Stimulated activated CD8-positive, alpha-beta memory T cell treated with anti-CD3 and anti-CD28 coated beads, Interleukin-7, amount 100 ng/mL, for 24 hours (primary cell): ENCODE data around the gene ANKS1A.

Experiments used
- DNase-seq: peaks from one replicate; pipeline ENCODE4 v3.0.0-alpha.2; 2020; ENCODE audit warnings: low read depth

Gene ANKS1A

DNA sequence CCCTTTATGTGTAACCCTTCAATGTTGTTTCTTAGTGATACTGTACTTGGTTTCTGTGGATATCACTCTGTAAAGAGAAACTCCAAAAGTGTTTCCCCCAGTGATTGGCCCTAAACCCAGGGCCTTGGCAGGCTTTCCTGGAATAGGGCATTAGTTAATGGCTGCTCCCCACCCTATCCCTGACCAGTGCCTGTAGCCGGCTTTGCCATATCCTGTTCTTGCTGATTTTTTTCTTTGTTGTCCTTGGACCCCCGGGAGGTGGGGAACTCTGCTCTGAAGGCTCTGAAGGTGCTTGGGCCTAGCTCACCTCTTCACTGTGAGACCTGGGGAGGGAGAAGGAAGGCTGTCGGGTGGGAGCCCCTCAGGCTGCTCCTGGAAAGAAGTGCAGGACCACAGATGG is 131.9 kb downstream of the ANKS1A start:
- DNase-seq: no peak

DNA sequence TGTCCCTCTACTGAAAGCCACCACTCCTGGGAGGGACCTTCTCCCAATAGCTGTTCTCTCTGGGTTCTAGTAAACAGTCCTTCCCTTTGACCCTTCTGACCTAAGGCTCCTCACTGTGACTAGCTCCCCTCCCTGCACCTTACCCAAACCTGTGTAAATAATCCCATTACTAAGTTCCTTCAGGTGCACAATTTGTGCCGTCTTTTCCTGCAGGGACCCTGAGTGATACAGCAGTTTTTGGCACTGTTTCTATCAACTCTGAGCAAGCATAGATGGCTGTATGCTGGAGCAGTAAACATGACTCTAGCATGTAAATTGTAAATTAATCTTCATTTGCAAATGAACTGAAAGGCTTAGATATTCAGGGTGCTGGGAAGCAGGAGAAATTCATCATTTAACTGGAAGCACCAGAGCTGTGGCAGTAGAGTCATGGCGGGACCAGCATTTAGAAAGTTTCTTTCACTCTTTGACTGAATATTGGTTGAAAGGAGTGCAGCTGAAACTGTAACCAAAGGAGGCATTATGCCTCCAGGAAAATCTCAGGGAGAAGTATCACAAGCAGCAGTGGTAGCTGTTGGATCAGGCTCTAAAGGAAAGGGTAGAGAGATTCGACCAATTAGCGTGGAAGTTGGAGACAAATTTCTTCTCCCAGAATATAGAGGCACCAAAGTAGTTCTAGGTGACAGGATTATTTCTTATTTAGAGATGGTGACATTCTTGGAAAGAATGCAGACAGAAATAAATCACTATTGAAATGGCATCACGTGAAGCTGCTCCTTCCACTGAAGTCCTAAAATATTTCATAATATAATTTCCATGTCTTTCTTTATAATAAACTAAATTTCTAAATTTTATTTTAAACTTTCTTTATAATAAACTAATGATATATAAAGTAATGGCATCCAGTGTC is 134.3 kb downstream of the ANKS1A start:
- no peak for DNase-seq

GRCh38 chr6:35024551-35025054 is 135.5 kb downstream of the ANKS1A start:
- no peak for DNase-seq

GRCh38 chr6:35025232-35026188 is 136.5 kb downstream of the ANKS1A start:
- no peak for DNase-seq

GRCh38 chr6:35026434-35027222 is 137.6 kb downstream of the ANKS1A start:
- no peak for DNase-seq

- DNase-seq: no peak
Measured at GRCh38 chr6:35027807-35028206, 138.8 kb downstream of the ANKS1A start.

GRCh38 chr6:35028781-35029769 is 140.0 kb downstream of the ANKS1A start:
- no peak for DNase-seq

DNA sequence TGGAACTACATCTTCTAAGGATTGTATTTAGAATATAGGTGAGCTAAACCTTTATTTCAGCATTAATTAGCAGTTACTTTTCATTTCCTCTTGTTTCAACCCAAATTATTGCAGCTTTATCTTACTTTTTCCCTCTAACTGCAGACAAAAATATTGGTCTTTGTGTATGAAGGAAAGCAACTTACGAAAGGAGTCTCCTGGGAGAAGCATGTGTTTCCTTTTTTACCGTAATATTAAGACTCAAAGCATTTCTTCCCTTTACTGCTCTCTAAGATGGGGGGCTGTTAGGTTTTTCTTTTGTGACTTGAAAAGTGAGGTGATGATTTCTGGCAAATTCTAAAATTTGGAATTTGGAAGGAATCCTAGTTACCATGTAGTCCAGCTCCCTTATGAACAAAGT is 141.0 kb downstream of the ANKS1A start:
- no peak for DNase-seq

DNA sequence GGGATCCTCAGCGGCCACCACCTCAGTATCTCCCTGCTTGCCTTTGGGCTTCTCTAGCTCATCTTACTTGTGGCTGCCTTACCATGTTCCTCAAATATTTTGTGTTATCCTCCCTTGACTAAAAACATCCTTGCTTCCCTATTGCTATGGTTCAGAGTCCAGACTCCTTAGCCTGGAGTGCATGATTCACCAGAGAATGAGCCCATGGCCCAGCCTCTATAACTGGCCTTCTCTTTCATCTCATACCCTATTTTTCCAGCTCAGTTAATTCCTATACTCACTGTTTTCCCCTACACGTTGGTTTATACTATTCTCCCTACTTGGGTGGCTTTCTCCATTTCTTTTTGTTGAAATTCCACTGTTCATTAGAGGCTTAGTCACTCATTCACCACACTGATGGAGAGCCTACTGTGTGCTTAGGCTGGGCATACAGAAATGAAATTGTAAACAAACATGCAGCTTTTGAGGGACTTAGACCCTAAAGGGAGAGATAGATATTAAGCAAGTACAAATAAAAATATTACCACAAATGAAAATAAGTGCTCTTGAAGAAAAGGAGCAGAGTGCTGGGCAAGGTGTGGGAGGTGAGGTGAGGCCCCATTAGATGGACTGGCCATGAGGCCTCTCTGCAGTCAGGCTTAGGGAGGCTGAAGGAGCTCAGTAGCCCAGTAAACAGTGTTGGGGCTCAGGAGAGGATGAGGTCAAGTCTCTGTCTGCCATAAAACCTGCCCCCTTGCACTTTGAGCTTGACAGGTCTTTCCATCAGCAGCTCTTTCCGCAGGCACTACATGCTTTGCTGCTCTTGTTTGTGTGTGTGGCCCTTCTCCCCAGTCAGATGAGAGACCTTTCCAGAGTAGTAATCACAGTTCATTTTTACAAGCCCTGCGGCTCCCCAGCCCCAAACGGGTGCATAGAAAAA is 142.8 kb downstream of the ANKS1A start:
- DNase-seq: no peak

DNA sequence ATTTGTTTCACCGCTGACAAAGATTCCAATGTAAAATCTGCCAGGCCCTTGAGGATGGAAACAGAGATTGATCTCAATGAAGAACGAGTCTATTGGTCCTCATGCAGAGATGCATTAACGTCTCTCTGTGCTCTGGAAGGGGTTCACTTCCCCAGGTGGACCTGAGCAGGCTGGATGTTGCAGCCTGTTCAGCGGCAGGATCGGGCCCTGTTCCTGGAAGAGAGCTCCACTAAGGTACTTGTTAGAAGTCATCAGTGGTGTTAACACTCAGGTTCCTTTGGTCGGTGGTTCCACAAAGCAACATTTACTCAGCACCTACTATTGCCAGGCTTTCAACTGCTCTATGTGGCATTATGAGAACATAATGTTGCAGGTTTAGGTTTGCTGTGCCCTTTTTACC is 144.6 kb downstream of the ANKS1A start:
- DNase-seq: no peak

DNA sequence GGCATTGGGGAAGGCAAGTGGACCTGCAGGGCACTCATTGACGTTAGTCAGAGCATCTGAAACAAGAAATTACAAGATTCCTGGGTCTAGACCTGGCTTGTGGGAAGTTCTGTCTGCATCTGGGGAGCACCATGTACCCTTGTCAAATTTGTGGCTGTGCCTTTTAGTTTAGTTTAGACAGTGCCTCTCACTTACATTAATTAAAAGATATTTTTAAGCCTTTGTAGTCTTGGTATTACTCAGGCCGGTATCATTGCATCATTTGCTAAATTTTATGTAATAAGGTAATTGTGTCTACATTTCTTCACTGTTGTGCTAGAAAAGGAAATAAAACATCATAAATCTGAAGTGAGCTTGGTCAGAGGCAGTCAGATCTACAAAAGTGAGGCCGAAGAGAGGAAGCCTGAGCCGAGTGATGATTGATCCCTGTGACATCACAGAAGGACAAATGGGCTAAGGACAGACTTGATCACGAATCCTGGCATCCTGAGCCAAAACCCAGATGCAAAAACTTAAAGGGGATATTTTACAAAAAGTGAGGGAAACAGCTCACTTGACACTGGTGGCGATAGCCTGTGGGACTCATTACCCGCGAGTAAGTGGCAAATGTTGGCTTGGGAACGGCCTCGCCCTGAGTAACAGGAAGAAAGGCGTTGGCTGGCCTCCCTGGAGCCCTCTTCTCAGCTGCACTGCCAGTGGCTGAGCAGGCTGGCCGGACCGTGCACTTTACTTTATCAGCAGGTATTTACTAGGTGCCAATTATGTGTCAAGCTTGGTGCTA is 145.5 kb downstream of the ANKS1A start:
- DNase-seq: no peak

DNA sequence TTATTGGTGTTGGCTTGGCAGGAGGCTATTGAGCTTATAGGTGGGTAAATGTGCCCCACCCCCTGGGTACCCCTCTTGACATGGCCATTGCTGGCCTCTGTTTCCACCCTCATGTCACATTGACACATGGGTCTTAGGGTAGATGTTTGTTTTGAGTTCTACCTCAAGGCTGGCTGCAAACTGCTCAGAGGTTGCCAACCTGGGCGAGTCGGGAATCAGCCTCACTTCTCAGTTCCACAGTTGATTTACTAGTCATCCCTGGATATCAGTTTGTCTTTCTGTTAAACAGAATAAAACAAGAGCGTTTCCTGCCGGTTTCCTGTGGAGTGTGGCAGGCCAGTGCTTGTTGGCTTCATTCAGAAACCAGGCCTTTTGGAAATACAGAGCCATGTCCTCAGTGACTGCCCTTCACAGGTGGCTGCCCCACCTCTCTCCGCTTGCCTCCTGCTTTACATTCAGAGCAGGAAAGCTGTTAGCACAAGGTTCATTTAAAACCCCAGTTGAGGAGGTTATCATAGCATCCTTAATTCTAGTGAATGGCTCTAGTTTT is 146.5 kb downstream of the ANKS1A start:
- no peak for DNase-seq

DNA sequence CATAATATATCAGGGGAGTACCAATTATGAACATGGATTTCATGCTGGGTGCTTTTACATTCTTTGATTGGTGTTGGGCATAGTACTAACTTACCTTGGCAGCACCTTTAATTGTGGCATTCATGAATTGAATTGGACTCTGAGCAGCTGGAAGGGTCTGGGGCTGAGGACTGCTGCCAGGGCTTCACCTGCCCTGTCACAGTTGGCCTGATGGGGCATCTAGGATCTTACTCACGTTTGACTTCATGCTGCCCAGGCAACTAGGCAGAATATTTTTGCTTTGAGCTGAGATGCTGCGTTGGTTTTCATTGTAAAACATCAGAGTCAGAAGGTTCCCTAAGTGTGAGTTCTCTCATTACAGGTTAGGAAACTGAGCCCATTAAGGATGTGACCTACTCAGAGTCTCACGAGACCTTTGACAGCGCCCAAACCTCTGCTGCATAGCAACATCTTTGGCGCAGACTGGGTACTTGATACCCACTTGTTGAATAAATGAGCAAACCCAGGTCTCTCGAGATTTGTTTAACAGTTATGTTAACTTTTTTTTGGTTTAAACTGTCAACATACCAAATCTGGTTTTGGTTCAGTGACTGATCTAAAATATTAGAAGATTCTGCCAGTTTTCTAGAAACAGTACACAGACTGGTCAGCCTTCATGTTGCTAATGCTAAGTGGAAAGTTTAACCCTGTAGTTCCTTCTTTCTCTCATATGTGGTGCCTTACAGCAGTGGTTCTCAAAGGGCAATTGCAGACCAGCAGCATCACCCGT is 147.2 kb downstream of the ANKS1A start:
- DNase-seq: no peak

DNA sequence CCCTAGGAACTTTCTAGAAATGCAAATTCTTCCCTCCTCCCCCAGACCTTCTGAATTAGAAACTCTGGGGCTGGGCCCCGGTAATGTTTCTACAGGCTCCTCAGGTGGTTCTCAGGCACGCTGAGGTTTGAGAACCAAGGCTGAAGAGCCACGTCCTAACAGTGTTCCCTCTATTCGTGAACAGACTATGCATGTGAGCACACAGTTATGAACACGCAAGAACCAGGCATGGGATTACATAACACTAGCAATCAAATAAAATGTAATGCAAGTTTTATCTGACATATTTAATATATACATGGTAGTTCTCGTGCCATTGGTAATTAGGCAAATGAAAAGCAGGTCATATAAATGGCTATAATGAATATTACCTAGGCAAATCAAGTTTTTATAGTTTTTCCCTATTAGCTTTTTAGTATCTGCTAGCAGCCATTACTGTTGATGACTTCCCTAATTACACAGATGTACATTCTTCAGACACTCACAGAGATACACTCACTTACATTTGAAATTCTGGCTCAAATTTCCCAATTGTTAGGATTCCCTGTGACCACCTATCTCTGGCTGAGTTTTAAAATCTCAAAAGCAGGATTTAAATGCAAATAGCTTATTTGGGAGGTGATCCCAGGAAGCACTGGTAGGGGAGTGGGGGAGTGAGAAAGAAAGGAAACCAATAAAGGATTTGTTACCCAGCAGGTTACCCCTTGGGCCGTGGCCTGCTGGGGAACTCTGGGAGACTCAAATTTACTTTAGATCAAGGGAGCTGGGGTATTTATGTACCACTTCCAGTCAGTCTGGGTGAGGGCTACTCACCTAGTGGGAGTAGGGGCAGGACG is 148.0 kb downstream of the ANKS1A start:
- DNase-seq: no peak

DNA sequence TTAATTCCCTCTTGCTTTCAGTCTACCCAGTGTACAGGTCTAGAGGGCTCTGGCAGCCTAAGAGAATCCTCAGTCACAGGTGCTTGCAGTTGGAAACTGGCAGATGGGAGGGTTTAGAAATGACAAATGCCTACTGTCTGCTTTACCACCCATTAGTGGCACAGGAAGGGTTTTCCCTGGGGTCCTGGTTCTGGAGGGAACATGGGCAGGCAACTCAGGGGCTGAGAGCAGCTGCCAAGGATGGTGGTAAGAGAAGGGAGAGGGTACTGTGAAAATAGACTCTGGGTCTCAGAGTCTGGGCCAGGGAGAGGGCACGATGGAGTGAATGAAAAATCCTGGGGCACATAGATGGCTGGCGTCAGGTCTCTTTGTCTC is 148.6 kb downstream of the ANKS1A start:
- no peak for DNase-seq

GRCh38 chr6:35038076-35038475 is 149.0 kb downstream of the ANKS1A start:
- DNase-seq: no peak

DNA sequence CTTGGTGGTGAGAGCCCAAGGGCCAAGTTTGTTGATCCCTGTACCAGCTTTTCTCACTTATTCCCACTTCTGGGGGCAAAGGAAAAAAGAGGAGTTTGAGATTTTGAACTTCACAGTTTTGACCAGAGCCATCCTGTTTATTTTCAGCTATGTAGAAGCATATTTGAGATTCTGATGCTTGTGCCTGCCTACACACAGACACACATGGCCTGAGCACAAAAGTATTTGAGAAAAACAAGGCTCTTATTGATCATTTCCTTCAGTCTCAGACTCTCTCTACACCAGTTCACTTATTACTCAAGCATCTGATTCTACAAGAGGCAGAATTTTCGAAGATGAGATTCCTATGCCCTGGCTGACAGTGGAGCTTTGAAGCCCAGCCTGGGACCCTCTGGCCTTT is 151.3 kb downstream of the ANKS1A start:
- no peak for DNase-seq
